HepG2 (cell line): ENCODE results near the gene PTPN14. TPM values are rescaled to one million over a fixed set of nuclear protein-coding genes. Genes with fewer than 3 reads are reported as not detected.

ENCODE experiments used
- ARHGAP35 ChIP-seq: sonication (generic); formaldehyde crosslinking; IDR thresholded peaks from 2 replicates; pipeline ENCODE4 v1.9.0; 2022; ENCODE audit warnings: mild to moderate bottlenecking, inconsistent platforms, moderate library complexity, missing genetic modification reagents, borderline replicate concordance
- ELF3 ChIP-seq: IDR thresholded peaks from 2 replicates; pipeline ENCODE4 v1.6.1; 2016; ENCODE audit warnings: missing genetic modification reagents, missing compliant biosample characterization
- HNRNPL ChIP-seq: fragments of 200-400 bp; formaldehyde crosslinking; IDR thresholded peaks from 2 replicates; pipeline ENCODE4 v1.6.1; 2017; ENCODE audit warnings: mild to moderate bottlenecking, low read depth, low read length
- IKZF1 ChIP-seq: fragments of 450-650 bp; IDR thresholded peaks from 2 replicates; pipeline ENCODE4 v1.7.1; 2016
- KAT7 ChIP-seq: IDR thresholded peaks from 2 replicates; pipeline ENCODE4 v1.6.1; 2018; ENCODE audit warnings: borderline replicate concordance, missing compliant biosample characterization
- NKX3-1 ChIP-seq: sonication (generic); formaldehyde crosslinking; IDR thresholded peaks from 2 replicates; pipeline ENCODE4 v1.5.0; 2020; ENCODE audit warnings: missing genetic modification reagents
- PCBP1 ChIP-seq: fragments of 200-400 bp; formaldehyde crosslinking; IDR thresholded peaks from 2 replicates; pipeline ENCODE4 v1.6.1; 2017; ENCODE audit warnings: mild to moderate bottlenecking, low read depth, low read length, borderline replicate concordance
- PRPF4 ChIP-seq: fragments of 200-400 bp; formaldehyde crosslinking; IDR thresholded peaks from 2 replicates; pipeline ENCODE4 v1.6.1; 2016; ENCODE audit warnings: low read length, low read depth; ENCODE audit not compliant: poor library complexity, severe bottlenecking
- SKI ChIP-seq: fragments of 450-650 bp; IDR thresholded peaks from one replicate; pipeline ENCODE4 v1.6.1; 2018; ENCODE audit warnings: mild to moderate bottlenecking; ENCODE audit not compliant: partially characterized antibody
- SOX13 ChIP-seq, 3 experiments: fragments of 450-650 bp in 1 of 3; sonication (generic) in 1 of 3; formaldehyde crosslinking in 1 of 3; IDR thresholded peaks in 2 of 3; conservative IDR thresholded peaks in 1 of 3; 2 replicates each; pipeline versions ENCODE4 v1.5.0 to v1.6.1; 2016 to 2020; ENCODE audit warnings: antibody characterized with exemption in 1 of 3, mild to moderate bottlenecking in 1 of 3, missing compliant biosample characterization in 1 of 3, missing genetic modification reagents in 1 of 3, moderate library complexity in 1 of 3
- SP1 ChIP-seq, 2 experiments: fragments of 450-650 bp in 1 of 2; sonication (generic) in 1 of 2; formaldehyde crosslinking in 1 of 2; IDR thresholded peaks; 2 replicates each; pipeline versions ENCODE4 v1.4.0 to v1.6.1; 2016 to 2020; ENCODE audit warnings: missing genetic modification reagents in 1 of 2
- SP140L ChIP-seq: sonication (generic); formaldehyde crosslinking; IDR thresholded peaks from 2 replicates; pipeline ENCODE4 v1.4.0; 2020; ENCODE audit warnings: missing genetic modification reagents, borderline replicate concordance
- SRSF9 ChIP-seq: fragments of 200-400 bp; formaldehyde crosslinking; IDR thresholded peaks from 2 replicates; pipeline ENCODE4 v1.6.1; 2018; ENCODE audit warnings: borderline replicate concordance, mild to moderate bottlenecking, low read depth, low read length; ENCODE audit not compliant: insufficient read depth, poor library complexity, severe bottlenecking
- TOE1 ChIP-seq: sonication (generic); formaldehyde crosslinking; IDR thresholded peaks from 2 replicates; pipeline ENCODE4 v1.4.0; 2020; ENCODE audit warnings: mild to moderate bottlenecking, missing genetic modification reagents
- ZMYM2 ChIP-seq: sonication (generic); formaldehyde crosslinking; IDR thresholded peaks from 2 replicates; pipeline ENCODE4 v1.8.0; 2022; ENCODE audit warnings: mild to moderate bottlenecking, missing genetic modification reagents
- ZNF205 ChIP-seq: IDR thresholded peaks from 2 replicates; pipeline ENCODE4 v1.6.1; 2018; ENCODE audit warnings: missing biosample characterization, missing genetic modification reagents
- ZNF326 ChIP-seq: sonication (generic); formaldehyde crosslinking; IDR thresholded peaks from 2 replicates; pipeline ENCODE4 v1.4.0; 2020; ENCODE audit warnings: missing genetic modification reagents, borderline replicate concordance
- ZNF367 ChIP-seq: sonication (generic); formaldehyde crosslinking; IDR thresholded peaks from 2 replicates; pipeline ENCODE4 v1.4.0; 2020; ENCODE audit warnings: missing genetic modification reagents, borderline replicate concordance
- ZNF781 ChIP-seq: sonication (generic); formaldehyde crosslinking; IDR thresholded peaks from 2 replicates; pipeline ENCODE4 v1.5.1; 2020; ENCODE audit warnings: borderline replicate concordance, mild to moderate bottlenecking, missing genetic modification reagents; ENCODE audit errors: not compliant biosample characterization
- ZNF879 ChIP-seq: sonication (generic); formaldehyde crosslinking; IDR thresholded peaks from 2 replicates; pipeline ENCODE4 v1.8.1; 2023; ENCODE audit warnings: missing genetic modification reagents
- ZNF883 ChIP-seq: sonication (generic); formaldehyde crosslinking; IDR thresholded peaks from 2 replicates; pipeline ENCODE4 v1.5.1; 2020; ENCODE audit warnings: mild to moderate bottlenecking, missing genetic modification reagents; ENCODE audit errors: not compliant biosample characterization
- polyA plus RNA-seq, 8 experiments: library from polyadenylated mRNA; depleted of rRNA in 3 of 8; stranded (reverse) in 7 of 8; unstranded in 1 of 8; fragments of >200 nt; fragmentation: Illumina TruSeq in 4 of 8; extraction: Trizol in 4 of 8; gene quantifications; 2 replicates each; pipeline versions ENCODE4 v1.2.1 to v1.2.3, GENCODE V29; 2011 to 2016; ENCODE audit warnings: low read depth in 4 of 8, missing spikeins in 1 of 8, mixed read lengths in 1 of 8; ENCODE audit not compliant: insufficient read depth in 1 of 8
- total RNA-seq, 5 experiments: library from RNA; depleted of rRNA; stranded (reverse); fragments of >200 nt; fragmentation: Illumina TruSeq; extraction: Trizol; gene quantifications; 2 replicates each; pipeline ENCODE4 v1.2.3, GENCODE V29; 2016; ENCODE audit warnings: low read depth in 1 of 5
- TF ChIP-seq, protein P1 (sequence below): sonication (generic); formaldehyde crosslinking; IDR thresholded peaks from 2 replicates; pipeline ENCODE4 v1.5.0; 2020; ENCODE audit warnings: missing genetic modification reagents
- TF ChIP-seq, protein P2 (sequence below): sonication (generic); formaldehyde crosslinking; IDR thresholded peaks from 2 replicates; pipeline ENCODE4 v1.9.0; 2021; ENCODE audit warnings: missing genetic modification reagents, borderline replicate concordance

PTPN14 gene
- total and polyA plus RNA-seq, 2 of the 13 experiments (the other 11 are each of a cell fraction or from before 2014, with no cell fraction given) = 3.9 to 4.7 TPM

DNA sequence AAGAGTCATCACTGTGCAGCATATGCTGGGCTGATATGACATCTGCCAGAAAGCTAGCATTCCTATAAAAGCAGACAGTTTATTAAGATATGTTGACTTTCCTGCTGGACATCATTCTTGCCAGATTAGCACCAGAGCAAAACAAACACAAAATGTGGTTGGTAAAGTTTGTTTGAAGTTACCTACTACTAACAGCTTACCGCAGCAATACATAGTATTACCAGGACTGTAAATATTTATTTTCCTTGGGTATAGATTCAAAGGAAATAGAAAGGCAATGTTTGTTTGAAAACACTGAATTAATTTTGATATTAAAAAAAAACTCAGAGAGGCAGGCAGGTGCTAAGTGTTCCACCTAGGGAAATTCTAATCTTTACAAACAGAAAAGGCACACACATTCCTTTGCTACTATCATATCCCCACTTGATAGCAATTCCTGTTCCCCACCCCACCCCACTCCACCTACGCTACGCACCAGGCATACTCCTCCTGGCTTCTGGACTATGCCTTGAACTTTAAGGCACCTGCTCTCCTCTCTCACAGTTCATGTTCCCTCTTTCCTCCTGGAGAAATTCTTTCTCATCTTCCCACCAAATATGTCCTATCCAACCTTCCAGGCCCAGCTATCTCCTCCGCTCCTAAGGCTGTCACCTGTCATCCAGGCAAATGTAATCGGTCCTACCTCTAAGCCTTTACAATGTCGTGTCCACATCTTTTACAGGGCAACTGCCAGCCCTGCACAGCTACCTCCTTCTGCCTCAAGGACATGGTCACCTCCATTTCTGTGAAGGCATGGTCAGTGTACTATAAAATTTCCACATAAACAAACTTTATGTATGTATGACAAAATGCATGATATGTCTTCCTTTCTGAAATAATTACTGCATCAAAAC is 34.7 kb downstream of the PTPN14 start (continued):
- TF ChIP-seq ZNF883 (CRISPR knock-in tag) = no peak
- 0 out of 2 replicates have a peak, but pooled peaks have one; percentile 33 for TF ChIP-seq NKX3-1
- no peak for TF ChIP-seq ARHGAP35
- TF ChIP-seq PRPF4 = no peak
- TF ChIP-seq PCBP1 = no peak
- TF ChIP-seq ZNF326 (CRISPR knock-in tag) = no peak
- TF ChIP-seq ZMYM2 (CRISPR knock-in tag) = no peak
- TF ChIP-seq ZNF205 = 0 out of 2 replicates have a peak, but pooled peaks have one; percentile 25
- no peak for TF ChIP-seq SP1 (IDR thresholded peaks at IDR 0.05)
- TF ChIP-seq SP1 (CRISPR knock-in tag; IDR thresholded peaks at IDR 0.05) = no peak
- no peak for TF ChIP-seq SKI
- no peak for TF ChIP-seq ZNF367 (CRISPR knock-in tag)
- TF ChIP-seq IKZF1 = no peak
- TF ChIP-seq KAT7 (CRISPR knock-in tag) = no peak
- TF ChIP-seq, protein P1, sequence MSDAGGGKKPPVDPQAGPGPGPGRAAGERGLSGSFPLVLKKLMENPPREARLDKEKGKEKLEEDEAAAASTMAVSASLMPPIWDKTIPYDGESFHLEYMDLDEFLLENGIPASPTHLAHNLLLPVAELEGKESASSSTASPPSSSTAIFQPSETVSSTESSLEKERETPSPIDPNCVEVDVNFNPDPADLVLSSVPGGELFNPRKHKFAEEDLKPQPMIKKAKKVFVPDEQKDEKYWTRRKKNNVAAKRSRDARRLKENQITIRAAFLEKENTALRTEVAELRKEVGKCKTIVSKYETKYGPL (CRISPR knock-in tag) = no peak
- TF ChIP-seq, protein P2, sequence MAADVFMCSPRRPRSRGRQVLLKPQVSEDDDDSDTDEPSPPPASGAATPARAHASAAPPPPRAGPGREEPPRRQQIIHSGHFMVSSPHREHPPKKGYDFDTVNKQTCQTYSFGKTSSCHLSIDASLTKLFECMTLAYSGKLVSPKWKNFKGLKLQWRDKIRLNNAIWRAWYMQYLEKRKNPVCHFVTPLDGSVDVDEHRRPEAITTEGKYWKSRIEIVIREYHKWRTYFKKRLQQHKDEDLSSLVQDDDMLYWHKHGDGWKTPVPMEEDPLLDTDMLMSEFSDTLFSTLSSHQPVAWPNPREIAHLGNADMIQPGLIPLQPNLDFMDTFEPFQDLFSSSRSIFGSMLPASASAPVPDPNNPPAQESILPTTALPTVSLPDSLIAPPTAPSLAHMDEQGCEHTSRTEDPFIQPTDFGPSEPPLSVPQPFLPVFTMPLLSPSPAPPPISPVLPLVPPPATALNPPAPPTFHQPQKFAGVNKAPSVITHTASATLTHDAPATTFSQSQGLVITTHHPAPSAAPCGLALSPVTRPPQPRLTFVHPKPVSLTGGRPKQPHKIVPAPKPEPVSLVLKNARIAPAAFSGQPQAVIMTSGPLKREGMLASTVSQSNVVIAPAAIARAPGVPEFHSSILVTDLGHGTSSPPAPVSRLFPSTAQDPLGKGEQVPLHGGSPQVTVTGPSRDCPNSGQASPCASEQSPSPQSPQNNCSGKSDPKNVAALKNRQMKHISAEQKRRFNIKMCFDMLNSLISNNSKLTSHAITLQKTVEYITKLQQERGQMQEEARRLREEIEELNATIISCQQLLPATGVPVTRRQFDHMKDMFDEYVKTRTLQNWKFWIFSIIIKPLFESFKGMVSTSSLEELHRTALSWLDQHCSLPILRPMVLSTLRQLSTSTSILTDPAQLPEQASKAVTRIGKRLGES (CRISPR knock-in tag) = no peak
- TF ChIP-seq ZNF879 (CRISPR knock-in tag) = no peak
- no peak for TF ChIP-seq TOE1
- TF ChIP-seq HNRNPL = no peak
- TF ChIP-seq SP140L (CRISPR knock-in tag) = no peak
- no peak for TF ChIP-seq SOX13 (IDR thresholded peaks at IDR 0.05)
- peak in 1 of 2 experiments; percentile 59; a peak in 1 of 4 replicates for TF ChIP-seq SOX13 (CRISPR knock-in tag; conservative IDR thresholded peaks at IDR 0.05 in 1 of 2, IDR thresholded peaks at IDR 0.05 in 1 of 2)
- TF ChIP-seq ELF3 (CRISPR knock-in tag) = 0 out of 2 replicates have a peak, but pooled peaks have one; percentile 50
- TF ChIP-seq SRSF9 = no peak
- no peak for TF ChIP-seq ZNF781 (CRISPR knock-in tag)
